HG03469 (cell line): ENCODE data around the gene HADHA.
"Not testable (repeated sequence)": the region's sequence is repeated elsewhere in the genome, so short reads cannot be mapped to it uniquely, and the experiment has no call there.

ENCODE experiments used
- ATAC-seq: cut with Tn5 transposase; IDR thresholded peaks from one replicate; pipeline ENCODE4 v1.9.1; 2021; ENCODE audit warnings: mild to moderate bottlenecking, moderate library complexity, moderate number of reproducible peaks; ENCODE audit not compliant: unreplicated experiment

HADHA gene

DNA sequence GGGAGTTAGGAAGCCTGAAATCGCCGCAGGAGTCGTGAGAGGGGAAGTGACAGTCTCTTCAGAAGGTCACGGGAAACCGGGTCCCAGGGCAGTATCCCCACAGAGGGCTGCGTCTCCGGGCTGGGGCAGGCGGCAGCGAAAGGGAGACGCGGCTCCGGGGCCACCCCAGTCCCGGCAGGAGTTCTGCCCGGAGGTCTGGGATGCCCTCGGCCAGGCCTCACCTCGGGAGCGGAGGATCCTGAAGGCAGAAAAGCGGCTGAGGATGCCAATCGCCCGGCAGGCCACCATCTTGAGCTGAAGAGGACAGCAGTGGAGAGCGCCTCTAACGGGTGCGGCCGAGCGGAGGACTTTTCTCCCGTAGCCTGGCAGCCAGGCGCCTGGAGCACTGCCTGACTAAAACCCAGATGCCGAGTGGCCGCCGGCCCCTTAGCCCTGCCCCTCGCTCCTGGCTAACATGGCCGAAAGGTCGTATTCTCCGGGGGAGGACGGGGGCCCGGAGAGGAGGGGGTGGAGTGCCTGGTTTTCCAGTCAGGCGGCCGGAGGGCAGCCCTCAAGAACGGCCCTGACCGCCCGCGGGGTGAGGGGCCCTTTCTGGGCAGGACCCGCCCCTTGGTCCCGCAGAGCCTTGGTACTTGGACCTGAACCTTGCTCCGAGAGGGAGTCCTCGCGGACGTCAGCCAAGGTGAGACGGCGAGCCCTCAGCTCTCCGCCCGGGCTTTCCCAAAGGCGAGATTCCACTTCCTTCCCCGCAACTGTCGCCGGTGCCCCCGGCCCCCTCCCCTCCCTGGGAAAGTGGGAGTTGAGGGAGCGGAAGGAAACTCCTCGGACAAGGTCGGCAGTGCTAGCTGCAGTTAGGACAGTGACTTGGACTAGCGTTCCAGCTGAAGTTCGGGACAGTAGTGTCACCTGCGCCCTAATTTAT lies at the start of gene HADHA, which contains the start of gene HADHB:
TSS of gene HADHA (minus strand) at position 324 of the 922 bp plus-strand sequence. CDS start at position 288, 36 bp downstream.
TSS of gene HADHB (plus strand) at position 631 of the 922 bp plus-strand sequence. CDS start 9,316 bp downstream, outside the sequence.
- peak; percentile 48 for ATAC-seq

GRCh38 chr2:26292646-26293045 lies 48.2 kb upstream of the HADHA start:
- no peak for ATAC-seq

- ATAC-seq = no peak
Measured at GRCh38 chr2:26290001-26290400, 45.6 kb upstream of the HADHA start.

DNA sequence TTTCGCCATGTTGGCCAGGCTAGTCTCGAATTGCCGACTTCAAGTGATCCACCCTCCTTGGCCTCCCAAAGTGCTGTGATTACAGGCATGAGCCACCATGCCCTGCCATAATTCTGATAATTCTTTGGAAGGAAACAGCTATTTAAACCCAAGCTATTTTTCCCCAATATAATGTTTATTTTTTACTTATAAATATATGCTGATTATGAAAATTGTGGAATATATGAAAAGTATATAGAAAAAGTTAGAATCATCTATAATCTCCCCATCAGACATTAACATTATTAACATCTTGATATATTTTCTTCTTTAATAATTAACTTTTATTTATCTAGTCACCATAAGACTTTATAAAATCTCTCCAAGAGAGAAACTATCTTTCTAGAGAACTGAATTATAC lies 41.5 kb upstream of the HADHA start:
- ATAC-seq = no peak

DNA sequence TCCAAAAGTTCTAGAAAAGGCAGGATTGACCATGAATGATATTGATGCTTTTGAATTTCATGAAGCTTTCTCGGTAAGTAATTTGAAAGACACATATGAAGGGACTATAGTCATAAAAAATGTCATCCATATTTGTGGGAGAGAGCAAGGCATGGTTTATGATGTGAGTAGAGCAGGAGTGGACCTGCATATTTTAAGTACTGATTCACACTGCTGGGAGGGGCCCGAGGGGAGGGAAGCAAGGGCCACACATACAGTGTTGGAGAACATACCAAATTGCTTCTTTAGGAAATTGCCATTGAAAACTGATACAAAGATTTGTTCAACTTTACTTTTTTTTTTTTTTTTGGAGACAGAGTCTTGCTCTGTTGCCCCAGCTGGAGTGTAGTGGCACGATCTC lies 39.7 kb upstream of the HADHA start:
- ATAC-seq = no peak

DNA sequence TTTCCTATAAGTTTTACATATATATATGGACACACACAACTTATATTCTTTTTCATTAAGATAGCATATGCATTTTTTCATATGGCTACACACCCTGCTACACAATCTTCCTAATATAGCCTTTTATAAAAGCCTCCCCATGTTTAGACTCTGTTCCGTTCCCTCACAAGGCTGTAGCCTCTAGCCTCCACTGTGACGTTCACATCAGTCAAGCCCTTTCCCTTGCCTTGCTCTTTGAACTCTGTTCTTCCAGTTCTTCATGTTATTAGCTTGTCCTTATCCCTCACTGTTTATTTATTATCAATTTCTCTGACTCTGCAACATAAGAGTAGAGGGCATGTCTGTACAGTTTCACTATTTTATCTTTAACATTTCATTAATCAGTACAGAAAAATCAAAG lies 39.2 kb upstream of the HADHA start:
- no peak for ATAC-seq

DNA sequence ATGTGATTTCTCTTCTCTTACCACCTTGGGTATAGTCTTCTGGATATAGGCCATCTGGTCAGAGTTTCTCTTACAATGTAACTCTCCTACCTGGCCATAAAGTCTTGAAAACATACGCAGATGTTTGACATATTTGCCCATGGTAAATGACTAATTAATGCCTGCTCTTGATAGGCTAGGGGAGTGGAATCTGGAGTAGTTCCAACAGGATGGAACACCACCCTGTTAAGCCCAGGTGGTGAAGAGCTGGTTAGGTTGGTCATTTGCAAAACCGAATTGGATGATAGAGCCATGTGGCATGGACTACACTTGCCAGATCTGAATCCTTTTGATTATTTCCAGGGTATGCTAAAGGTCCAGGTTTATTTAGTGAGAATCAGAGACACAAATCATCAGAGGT lies 36.8 kb upstream of the HADHA start:
- ATAC-seq = no peak

DNA sequence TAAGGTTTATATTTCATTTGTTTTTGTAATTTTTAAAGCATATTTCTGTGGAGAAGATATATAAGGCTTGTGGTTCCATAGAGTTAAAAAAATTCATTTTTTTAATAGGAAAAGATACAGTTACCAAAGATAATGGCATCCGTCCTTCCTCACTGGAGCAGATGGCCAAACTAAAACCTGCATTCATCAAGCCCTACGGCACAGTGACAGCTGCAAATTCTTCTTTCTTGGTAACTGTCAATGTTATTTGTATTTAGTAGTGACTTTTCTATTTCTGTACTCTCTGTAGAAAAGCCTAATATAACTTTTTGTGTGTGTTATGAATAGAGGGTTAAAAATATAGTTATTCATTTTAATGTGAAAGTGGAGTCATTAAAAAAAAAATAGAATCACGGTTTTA lies 35.5 kb upstream of the HADHA start:
- ATAC-seq = no peak

GRCh38 chr2:26276484-26277227 lies 32.2 kb upstream of the HADHA start:
- no peak for ATAC-seq

- no peak for ATAC-seq
Measured at GRCh38 chr2:26274058-26274613, 29.7 kb upstream of the HADHA start.

GRCh38 chr2:26273501-26273900 lies 29.1 kb upstream of the HADHA start:
- ATAC-seq = no peak

DNA sequence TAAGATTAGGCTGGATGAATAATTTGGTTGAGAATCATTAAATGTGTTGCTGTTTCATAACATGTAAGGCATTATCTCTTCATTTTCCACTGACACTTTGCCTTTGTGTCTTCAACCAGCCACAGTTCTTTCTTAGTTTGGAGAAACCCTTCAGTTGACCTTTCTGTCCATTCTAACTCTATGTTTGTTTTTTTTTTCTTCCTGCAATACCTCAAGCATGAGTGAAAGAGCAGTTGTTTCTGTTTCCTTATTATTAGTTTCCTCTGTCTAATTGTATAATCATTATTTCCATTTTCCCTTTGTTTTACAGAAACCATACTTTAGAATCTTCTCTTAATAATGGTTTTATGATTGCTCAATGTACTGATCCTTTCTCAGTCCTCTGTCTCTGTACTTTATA lies 25.9 kb upstream of the HADHA start:
- ATAC-seq = no peak

DNA sequence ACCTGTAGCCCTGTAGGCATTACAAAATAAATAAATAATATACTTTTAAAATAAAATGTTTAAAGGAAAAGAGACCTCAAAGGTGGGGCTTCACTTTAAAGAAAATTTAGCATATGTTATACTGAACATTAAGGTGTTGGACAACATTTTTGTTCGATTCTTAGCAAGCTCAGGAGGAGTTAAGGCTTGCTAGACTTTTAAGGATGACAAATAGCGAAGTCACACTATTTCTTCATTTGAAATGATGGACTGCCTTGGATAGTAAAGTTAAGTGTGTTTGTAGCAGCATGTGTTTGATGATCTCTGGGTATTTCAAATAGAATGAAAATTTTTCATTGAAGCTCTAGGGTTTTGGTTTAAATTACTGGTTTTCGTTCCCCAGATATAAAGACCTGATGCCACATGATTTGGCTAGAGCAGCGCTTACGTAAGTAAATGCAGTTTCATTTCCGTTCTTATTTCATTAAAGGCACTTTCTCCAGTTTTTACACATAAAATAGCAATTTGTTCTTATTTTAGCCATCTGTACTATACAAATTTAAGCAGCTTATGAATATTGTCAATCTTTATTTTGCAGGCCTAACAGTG lies 25.2 kb upstream of the HADHA start:
- ATAC-seq = no peak

DNA sequence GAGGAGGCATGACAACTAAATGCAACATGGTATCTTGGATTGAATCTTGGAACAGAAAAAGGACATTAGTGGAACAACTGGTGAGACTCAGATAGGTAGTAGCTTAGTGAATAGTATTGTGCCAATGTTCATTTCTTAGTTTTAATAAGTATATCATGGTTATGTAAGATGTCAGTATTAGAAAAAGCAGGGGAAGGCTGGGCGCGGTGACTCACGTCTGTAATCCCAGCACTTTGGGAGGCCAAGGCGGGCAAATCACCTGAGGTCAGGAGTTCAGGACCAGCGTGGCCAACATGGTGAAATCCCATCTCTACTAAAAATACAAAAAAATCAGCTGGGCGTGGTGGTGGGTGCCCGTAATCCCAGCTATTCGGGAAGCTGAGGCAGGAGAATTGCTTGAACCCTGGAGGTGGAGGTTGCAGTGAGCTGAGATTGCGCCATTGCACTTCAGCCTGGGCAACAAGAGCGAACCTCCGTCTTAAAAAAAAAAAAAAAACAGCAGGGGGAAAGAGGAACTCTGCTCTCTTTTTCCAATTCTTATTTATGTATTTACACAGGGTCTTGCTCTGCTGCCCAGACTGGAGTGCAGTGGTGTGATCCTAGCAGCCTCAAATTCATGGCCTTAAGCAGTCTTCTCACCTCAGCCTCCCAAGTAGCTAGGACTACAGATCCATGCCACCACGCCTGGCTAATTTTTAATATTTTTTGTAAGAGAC lies 24.4 kb upstream of the HADHA start:
- ATAC-seq = not testable (repeated sequence)

DNA sequence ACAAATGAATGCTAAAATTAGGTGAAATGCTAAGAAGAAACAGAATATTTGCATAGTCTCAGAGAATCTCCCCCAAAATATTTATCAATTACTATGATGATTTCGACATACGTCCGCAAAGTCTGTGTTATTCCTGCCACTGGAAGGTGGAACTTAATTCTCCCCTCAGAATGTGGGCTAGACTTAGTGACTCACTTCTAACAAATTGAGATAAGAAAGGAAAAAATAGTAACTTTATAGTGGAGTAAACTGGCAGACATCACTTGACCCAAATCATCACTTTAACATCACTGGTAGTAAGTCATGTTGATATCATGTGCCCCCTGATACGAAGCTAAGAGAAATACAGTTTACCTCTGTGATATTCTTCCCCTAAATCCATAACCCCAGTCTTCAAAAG lies 23.8 kb upstream of the HADHA start:
- no peak for ATAC-seq

GRCh38 chr2:26258836-26259235 lies 14.4 kb upstream of the HADHA start:
- ATAC-seq = not testable (repeated sequence)

DNA sequence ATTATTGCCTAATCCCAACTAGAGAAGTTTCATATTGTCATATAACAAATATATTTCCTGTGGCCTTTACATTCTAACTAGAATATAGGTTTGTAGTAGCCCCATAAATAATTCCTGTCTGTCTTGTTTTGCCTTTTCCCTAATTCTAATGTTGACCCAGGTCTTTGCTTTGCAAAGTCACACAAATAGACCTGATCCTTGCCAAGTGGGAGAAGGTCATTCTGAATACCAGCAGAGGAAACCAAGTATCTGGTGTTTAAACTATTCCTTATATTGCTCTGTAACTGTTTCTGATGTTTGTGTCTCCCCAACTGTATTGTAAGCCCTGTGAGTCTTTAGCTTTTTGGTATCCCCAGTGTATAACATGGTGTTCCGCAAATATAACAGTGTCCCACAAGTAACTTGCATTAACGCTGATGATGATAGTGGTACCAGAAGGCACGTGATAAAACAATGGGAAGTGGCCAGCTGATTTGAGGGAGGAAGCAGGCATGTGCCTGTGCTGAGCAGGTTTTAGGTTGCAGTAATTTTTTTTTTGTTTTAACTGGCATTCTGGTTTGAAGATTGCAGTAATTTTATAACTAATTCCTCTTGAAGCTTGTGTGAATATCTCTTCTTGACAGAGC lies 11.4 kb upstream of the HADHA start:
- no peak for ATAC-seq

GRCh38 chr2:26251893-26252292 lies 7.5 kb upstream of the HADHA start:
- no peak for ATAC-seq

DNA sequence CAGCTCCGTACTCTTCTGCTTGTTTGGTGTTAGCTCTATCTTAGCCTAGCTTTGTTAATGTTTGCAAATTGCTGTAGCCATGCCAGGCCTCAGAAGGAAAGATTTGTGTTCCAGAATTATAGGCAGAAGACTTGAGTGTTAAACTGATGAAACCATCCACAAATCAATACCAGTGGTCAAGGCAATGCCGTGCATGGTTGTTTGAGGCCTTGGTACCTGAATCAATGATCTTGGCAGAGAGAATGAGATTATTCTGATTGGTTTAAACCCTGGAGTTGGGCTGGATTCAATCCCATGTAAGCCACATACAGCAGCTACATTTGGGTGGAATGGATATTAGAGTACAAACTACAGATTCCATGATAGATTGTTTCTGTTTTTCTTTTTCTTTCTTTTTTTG lies 5.2 kb upstream of the HADHA start:
- no peak for ATAC-seq

DNA sequence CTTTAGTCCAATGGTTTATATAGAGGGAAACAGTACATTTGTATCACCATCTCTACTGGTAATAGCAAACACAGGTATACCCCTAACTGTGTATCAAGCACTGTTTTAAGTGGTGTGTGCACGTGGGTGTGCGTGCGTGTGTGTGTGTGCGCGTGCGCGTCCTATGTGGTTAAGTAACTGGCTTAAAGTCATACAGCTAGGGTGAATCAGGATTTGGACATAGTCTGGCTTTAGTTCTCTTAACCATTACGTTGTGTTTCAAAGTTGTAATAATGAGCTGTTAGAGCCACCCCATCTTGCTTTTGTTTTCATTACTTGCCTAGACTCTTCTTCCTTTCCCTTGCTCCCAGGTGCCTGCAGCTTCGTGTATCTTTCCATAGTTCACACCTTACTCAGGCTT lies 2.4 kb upstream of the HADHA start:
- ATAC-seq = no peak
